Ishikawa (cell line): ENCODE measurements around the gene TMPRSS6.

Experiments used
- CEBPB ChIP-seq: IDR thresholded peaks from 2 replicates; pipeline ENCODE4 v1.6.1; 2012
- CREB1 ChIP-seq: IDR thresholded peaks from 2 replicates; pipeline ENCODE4 v1.6.1; 2012; ENCODE audit warnings: low read depth
- EGR1 ChIP-seq: IDR thresholded peaks from 2 replicates; pipeline ENCODE4 v1.6.1; 2012
- EP300 ChIP-seq: IDR thresholded peaks from 2 replicates; pipeline ENCODE4 v1.6.1; 2012; ENCODE audit warnings: borderline replicate concordance
- FOXM1 ChIP-seq: IDR thresholded peaks from 2 replicates; pipeline ENCODE4 v1.6.1; 2012; ENCODE audit warnings: low read depth, borderline replicate concordance
- NFIC ChIP-seq: IDR thresholded peaks from 2 replicates; pipeline ENCODE4 v1.6.1; 2012
- RAD21 ChIP-seq: IDR thresholded peaks from 2 replicates; pipeline ENCODE4 v1.6.1; 2012; ENCODE audit warnings: low read depth
- TAF1 ChIP-seq: IDR thresholded peaks from 2 replicates; pipeline ENCODE4 v1.6.1; 2012; ENCODE audit warnings: low read depth, mild to moderate bottlenecking
- TCF12 ChIP-seq: IDR thresholded peaks from 2 replicates; pipeline ENCODE4 v1.6.1; 2012; ENCODE audit warnings: low read depth
- TEAD4 ChIP-seq: IDR thresholded peaks from 2 replicates; pipeline ENCODE4 v1.6.1; 2012
- USF1 ChIP-seq: IDR thresholded peaks from 2 replicates; pipeline ENCODE4 v1.6.1; 2012
- YY1 ChIP-seq: IDR thresholded peaks from 2 replicates; pipeline ENCODE4 v1.6.1; 2012; ENCODE audit warnings: low read depth
- ZBTB7A ChIP-seq: IDR thresholded peaks from 2 replicates; pipeline ENCODE4 v1.6.1; 2012; ENCODE audit warnings: low read depth
- TF ChIP-seq, protein P1 (sequence below): IDR thresholded peaks from 2 replicates; pipeline ENCODE4 v1.6.1; 2012; ENCODE audit warnings: low read depth, mild to moderate bottlenecking
- TF ChIP-seq, protein P2 (sequence below): IDR thresholded peaks from 2 replicates; pipeline ENCODE4 v1.6.1; 2012

Gene TMPRSS6

DNA sequence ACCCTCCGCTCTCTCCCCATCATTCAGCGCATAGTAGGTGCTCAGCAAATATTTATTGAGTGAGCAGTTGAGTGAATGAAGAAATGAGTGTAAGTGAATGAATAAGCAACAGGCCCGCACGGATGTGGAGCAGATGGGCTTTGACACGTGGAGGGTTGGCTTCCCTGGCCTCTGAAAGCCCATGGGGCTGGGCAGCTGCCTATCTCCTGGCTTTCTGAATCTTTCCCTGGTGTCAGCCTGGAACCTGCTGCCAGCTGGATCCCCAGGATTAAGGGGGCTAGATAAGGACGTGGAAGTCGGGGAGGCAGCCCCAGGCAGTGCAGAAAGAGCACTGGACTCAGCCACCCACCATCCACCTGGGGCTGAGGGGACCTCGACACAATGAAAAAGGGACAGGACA is 27.6 kb upstream of the TMPRSS6 start:
- no peak for TF ChIP-seq TEAD4
- no peak for TF ChIP-seq CREB1
- TF ChIP-seq, protein P1, sequence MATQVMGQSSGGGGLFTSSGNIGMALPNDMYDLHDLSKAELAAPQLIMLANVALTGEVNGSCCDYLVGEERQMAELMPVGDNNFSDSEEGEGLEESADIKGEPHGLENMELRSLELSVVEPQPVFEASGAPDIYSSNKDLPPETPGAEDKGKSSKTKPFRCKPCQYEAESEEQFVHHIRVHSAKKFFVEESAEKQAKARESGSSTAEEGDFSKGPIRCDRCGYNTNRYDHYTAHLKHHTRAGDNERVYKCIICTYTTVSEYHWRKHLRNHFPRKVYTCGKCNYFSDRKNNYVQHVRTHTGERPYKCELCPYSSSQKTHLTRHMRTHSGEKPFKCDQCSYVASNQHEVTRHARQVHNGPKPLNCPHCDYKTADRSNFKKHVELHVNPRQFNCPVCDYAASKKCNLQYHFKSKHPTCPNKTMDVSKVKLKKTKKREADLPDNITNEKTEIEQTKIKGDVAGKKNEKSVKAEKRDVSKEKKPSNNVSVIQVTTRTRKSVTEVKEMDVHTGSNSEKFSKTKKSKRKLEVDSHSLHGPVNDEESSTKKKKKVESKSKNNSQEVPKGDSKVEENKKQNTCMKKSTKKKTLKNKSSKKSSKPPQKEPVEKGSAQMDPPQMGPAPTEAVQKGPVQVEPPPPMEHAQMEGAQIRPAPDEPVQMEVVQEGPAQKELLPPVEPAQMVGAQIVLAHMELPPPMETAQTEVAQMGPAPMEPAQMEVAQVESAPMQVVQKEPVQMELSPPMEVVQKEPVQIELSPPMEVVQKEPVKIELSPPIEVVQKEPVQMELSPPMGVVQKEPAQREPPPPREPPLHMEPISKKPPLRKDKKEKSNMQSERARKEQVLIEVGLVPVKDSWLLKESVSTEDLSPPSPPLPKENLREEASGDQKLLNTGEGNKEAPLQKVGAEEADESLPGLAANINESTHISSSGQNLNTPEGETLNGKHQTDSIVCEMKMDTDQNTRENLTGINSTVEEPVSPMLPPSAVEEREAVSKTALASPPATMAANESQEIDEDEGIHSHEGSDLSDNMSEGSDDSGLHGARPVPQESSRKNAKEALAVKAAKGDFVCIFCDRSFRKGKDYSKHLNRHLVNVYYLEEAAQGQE = no peak
- no peak for TF ChIP-seq EP300
- no peak for TF ChIP-seq NFIC
- no peak for TF ChIP-seq ZBTB7A
- TF ChIP-seq TCF12 = no peak
- TF ChIP-seq, protein P2, sequence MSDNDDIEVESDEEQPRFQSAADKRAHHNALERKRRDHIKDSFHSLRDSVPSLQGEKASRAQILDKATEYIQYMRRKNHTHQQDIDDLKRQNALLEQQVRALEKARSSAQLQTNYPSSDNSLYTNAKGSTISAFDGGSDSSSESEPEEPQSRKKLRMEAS = no peak
- no peak for TF ChIP-seq USF1
- no peak for TF ChIP-seq CEBPB
- TF ChIP-seq TAF1 = no peak
- TF ChIP-seq RAD21 = no peak
- TF ChIP-seq EGR1 = no peak
- no peak for TF ChIP-seq YY1
- TF ChIP-seq FOXM1 = no peak

DNA sequence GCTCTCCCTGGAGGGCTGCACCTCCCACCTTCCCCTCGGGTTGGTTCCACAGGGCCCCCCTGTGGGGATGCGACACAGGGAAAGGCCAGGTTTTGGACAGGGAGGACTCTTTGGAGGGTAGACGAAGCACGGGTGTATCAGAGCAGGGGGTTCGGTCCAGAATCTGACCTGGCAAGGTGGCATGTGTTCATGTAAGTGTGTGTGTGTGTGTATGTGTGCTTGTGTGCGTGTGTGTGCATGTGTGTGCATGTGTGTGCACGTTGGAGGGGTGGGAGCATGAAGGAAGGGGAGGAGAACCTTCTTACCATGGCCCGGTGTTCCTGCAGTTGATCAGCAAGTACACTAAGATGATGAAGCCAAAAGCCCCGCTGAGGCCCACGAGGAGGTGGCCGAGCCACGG is 25.5 kb upstream of the TMPRSS6 start:
- TF ChIP-seq, protein P2 = no peak
- TF ChIP-seq USF1 = no peak
- TF ChIP-seq NFIC = no peak
- TF ChIP-seq EGR1 = no peak
- no peak for TF ChIP-seq ZBTB7A
- TF ChIP-seq TEAD4 = no peak
- TF ChIP-seq YY1 = no peak
- TF ChIP-seq, protein P1 = no peak
- no peak for TF ChIP-seq CEBPB
- no peak for TF ChIP-seq TAF1
- TF ChIP-seq RAD21 = no peak
- TF ChIP-seq TCF12 = no peak

DNA sequence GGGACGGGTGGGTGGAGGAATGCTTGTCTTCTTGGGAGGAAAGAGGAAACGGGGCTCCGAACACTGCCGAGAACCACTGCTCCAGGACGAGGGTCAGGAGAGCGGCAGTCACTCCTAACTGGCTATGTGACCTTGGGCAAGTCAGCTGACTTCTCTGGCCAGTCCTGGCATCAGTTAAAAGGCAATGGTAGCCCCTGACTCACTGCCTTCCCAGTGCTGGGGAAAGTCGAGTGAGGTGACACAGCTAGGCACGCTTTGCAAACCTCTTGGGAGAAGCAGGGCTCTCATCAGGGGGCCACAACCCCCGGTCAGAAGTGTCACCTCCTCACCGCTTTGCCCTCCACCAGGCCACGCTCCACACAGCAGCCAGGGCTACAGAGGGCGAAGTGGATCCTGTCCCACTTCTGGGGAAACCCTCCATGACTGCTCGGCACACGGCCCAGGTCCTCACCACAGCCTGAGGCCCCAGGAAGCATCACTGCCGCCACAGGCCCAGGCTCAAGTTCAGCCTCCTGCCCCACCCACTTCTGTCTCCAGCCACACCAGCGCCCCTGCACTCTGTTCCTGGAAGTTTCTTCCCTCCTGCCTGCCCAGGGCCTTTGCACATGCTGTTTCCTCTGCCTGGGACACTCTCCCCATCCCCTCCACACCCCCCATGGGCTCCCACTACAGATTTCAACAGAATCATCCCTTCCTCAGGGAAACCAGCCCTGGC is 23.9 kb upstream of the TMPRSS6 start:
- TF ChIP-seq NFIC (no peak), TEAD4 (no peak), TCF12 (no peak), YY1 (no peak), USF1 (no peak), EP300 (no peak), RAD21 (no peak), EGR1 (no peak), CEBPB (no peak), ZBTB7A (no peak), CREB1 (no peak)
- TF ChIP-seq, protein P1 = no peak
- TF ChIP-seq, protein P2 = no peak

DNA sequence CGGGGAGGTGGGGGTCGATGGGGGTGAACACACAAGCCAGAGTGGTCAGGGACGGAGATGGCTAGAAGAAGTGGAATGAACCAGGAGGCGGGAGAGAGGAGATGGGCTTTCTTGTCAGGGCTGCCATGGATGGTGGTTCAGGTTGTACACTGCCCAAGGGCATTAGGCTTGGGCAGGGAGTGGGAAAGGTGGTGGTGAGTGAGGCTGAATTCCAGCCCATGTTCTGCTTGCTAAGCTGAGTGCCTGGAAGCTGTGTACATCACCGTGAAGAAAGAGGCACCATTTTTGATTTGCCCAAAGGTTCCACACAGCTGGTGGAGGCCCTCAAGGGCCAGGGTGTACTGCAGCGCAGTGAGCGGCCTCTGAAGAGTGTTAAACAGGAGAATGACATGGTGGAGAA is 23.3 kb upstream of the TMPRSS6 start:
- TF ChIP-seq CEBPB = no peak
- TF ChIP-seq EP300 = no peak
- no peak for TF ChIP-seq NFIC
- no peak for TF ChIP-seq FOXM1
- TF ChIP-seq, protein P1 = no peak
- TF ChIP-seq USF1 = no peak
- no peak for TF ChIP-seq CREB1
- no peak for TF ChIP-seq ZBTB7A
- no peak for TF ChIP-seq TCF12
- no peak for TF ChIP-seq TEAD4
- TF ChIP-seq YY1 = no peak
